Neural progenitor cell (in vitro differentiated cells): ENCODE results near the gene MTHFR. TPM values are rescaled to one million over a fixed set of nuclear protein-coding genes. Genes with fewer than 3 reads are reported as not detected.
A peak's percentile ranks its signal among the peaks of the same experiment; 100 is the strongest.

ENCODE experiments used
- DNase-seq: peaks from one replicate; pipeline ENCODE4 v3.0.0-alpha.2; 2016; ENCODE audit warnings: low spot score
- H2AFZ ChIP-seq: fragments of 200-600 bp; sonication (generic); replicated peaks from 2 replicates; pipeline ENCODE4 v1.6.1; 2016; ENCODE audit warnings: antibody characterized with exemption
- H3F3A ChIP-seq: fragments of 200-600 bp; sonication (generic); 2 replicates; pipeline ENCODE4 v1.6.1; 2016; ENCODE audit warnings: antibody characterized with exemption, low read depth
- H3K27ac ChIP-seq: fragments of 200-600 bp; sonication (generic); 2 replicates; pipeline ENCODE4 v1.5.1; 2016; ENCODE audit warnings: mild to moderate bottlenecking
- H3K27me3 ChIP-seq: fragments of 200-600 bp; sonication (generic); 2 replicates; pipeline ENCODE4 v1.6.1; 2016; ENCODE audit warnings: mild to moderate bottlenecking, moderate library complexity
- H3K36me3 ChIP-seq: fragments of 200-600 bp; sonication (generic); 2 replicates; pipeline ENCODE4 v1.5.1; 2016
- H3K4me1 ChIP-seq: fragments of 200-600 bp; sonication (generic); 2 replicates; pipeline ENCODE4 v1.6.1; 2016; ENCODE audit warnings: mixed run types
- H3K4me2 ChIP-seq: fragments of 200-600 bp; sonication (generic); 2 replicates; pipeline ENCODE4 v1.6.1; 2016
- H3K4me3 ChIP-seq: fragments of 200-600 bp; sonication (generic); 2 replicates; pipeline ENCODE4 v1.5.1; 2016
- H3K79me2 ChIP-seq: fragments of 200-600 bp; sonication (generic); 2 replicates; pipeline ENCODE4 v1.6.1; 2016; ENCODE audit warnings: low read depth
- H3K9ac ChIP-seq: fragments of 200-600 bp; sonication (generic); 2 replicates; pipeline ENCODE4 v1.6.1; 2016
- H3K9me3 ChIP-seq: fragments of 200-600 bp; sonication (generic); 2 replicates; pipeline ENCODE4 v1.5.1; 2016; ENCODE audit warnings: low read depth
- H4K20me1 ChIP-seq: fragments of 200-600 bp; sonication (generic); 2 replicates; pipeline ENCODE4 v1.6.1; 2016; ENCODE audit warnings: low read depth
- H3K27ac Mint-ChIP-seq: 3 replicates; pipeline ENCODE4 v1.8.0; 2021; ENCODE audit warnings: mixed read lengths
- H3K27me3 Mint-ChIP-seq: 2 replicates; pipeline ENCODE4 v1.8.0; 2022; ENCODE audit warnings: low read depth, mild to moderate bottlenecking, inconsistent platforms, moderate library complexity, mixed read lengths; ENCODE audit not compliant: insufficient read depth
- H3K36me3 Mint-ChIP-seq: 3 replicates; pipeline ENCODE4 v1.8.0; 2021; ENCODE audit warnings: mixed read lengths
- H3K4me1 Mint-ChIP-seq: 3 replicates; pipeline ENCODE4 v1.8.0; 2021; ENCODE audit warnings: mixed read lengths
- H3K4me3 Mint-ChIP-seq: 3 replicates; pipeline ENCODE4 v1.8.0; 2021; ENCODE audit warnings: mild to moderate bottlenecking, moderate library complexity, mixed read lengths
- H3K9me3 Mint-ChIP-seq: 3 replicates; pipeline ENCODE4 v1.8.0; 2020; ENCODE audit warnings: mixed read lengths
- CTCF ChIP-seq: fragments of 200-600 bp; sonication (generic); IDR thresholded peaks from 2 replicates; pipeline ENCODE4 v1.5.1; 2017; ENCODE audit warnings: antibody characterized with exemption, mild to moderate bottlenecking
- EZH2 ChIP-seq: fragments of 200-600 bp; sonication (generic); IDR thresholded peaks from 2 replicates; pipeline ENCODE4 v1.6.1; 2017; ENCODE audit warnings: antibody characterized with exemption, mild to moderate bottlenecking, moderate library complexity
- EZH2phosphoT487 ChIP-seq: fragments of 200-600 bp; sonication (generic); IDR thresholded peaks from 2 replicates; pipeline ENCODE4 v1.6.1; 2017; ENCODE audit warnings: antibody characterized with exemption
- total RNA-seq: library from RNA; depleted of rRNA; stranded (reverse); fragments of >200 nt; gene quantifications from 2 replicates; pipeline ENCODE4 v1.2.3, GENCODE V29; 2015; ENCODE audit warnings: low replicate concordance

Gene MTHFR
- total RNA-seq, 1 donor from 2014 or later: 7.0 TPM

- Histone ChIP-seq H3K36me3 (no peaks in the 10 kb centered on the region), H4K20me1 (no peaks in the 10 kb centered on the region), H3K4me2 (no peak overlapping the region), H3K27ac (no peak overlapping the region), H3F3A (peaks cover 4% of the 10 kb centered on the region), H3K4me3 (no peak overlapping the region), H3K4me1 (peaks cover 14% of the 10 kb centered on the region), H3K9me3 (no peaks in the 10 kb centered on the region), H3K79me2 (no peaks in the 10 kb centered on the region), H2AFZ (no peak overlapping the region), H3K9ac (no peak overlapping the region), H3K27me3 (no peaks in the 10 kb centered on the region)
- Mint-ChIP-seq H3K9me3 (peaks cover 3% of the 10 kb centered on the region), H3K4me1 (peaks cover 31% of the 10 kb centered on the region), H3K36me3 (peaks cover 7% of the 10 kb centered on the region), H3K27me3 (peaks cover 8% of the 10 kb centered on the region), H3K4me3 (no peak overlapping the region), H3K27ac (no peak overlapping the region)
- no peak for DNase-seq
- TF ChIP-seq EZH2: no peak
- TF ChIP-seq CTCF: no peak
- TF ChIP-seq EZH2phosphoT487: no peak
These were observed 54.7 kb downstream of the MTHFR start for GRCh38 chr1:11751087-11751486.

GRCh38 chr1:11749996-11750395, 55.8 kb downstream of the MTHFR start:
- TF ChIP-seq CTCF (no peak), EZH2phosphoT487 (no peak)
- Histone ChIP-seq H4K20me1 (no peaks in the 10 kb centered on the region), H3K27ac (no peak overlapping the region), H3K4me1 (peaks cover 14% of the 10 kb centered on the region), H3F3A (peaks cover 4% of the 10 kb centered on the region), H3K36me3 (no peaks in the 10 kb centered on the region), H3K4me2 (no peak overlapping the region), H3K4me3 (no peak overlapping the region), H3K27me3 (no peaks in the 10 kb centered on the region), H2AFZ (no peak overlapping the region), H3K79me2 (no peaks in the 10 kb centered on the region), H3K9ac (no peak overlapping the region), H3K9me3 (no peaks in the 10 kb centered on the region)
- peaks cover 7% of the 10 kb centered on the region for H3K36me3 Mint-ChIP-seq
- peak; percentile 0 for DNase-seq
- no peak overlapping the region for H3K4me3 Mint-ChIP-seq
- no peak overlapping the region for H3K27ac Mint-ChIP-seq
- peaks cover 31% of the 10 kb centered on the region for H3K4me1 Mint-ChIP-seq
- H3K9me3 Mint-ChIP-seq: no peaks in the 10 kb centered on the region
- peaks cover 5% of the 10 kb centered on the region for H3K27me3 Mint-ChIP-seq

GRCh38 chr1:11749203-11749689, 56.5 kb downstream of the MTHFR start:
- peak; percentile 45 for TF ChIP-seq CTCF
- TF ChIP-seq EZH2: no peak
- TF ChIP-seq EZH2phosphoT487: no peak
- peak; percentile 49 for DNase-seq

More at GRCh38 chr1:11749203-11749689, 56.5 kb downstream of the MTHFR start:
- Histone ChIP-seq H3F3A (peaks cover 4% of the 10 kb centered on the region), H3K36me3 (no peaks in the 10 kb centered on the region), H4K20me1 (no peaks in the 10 kb centered on the region), H3K9ac (no peak overlapping the region), H3K9me3 (no peaks in the 10 kb centered on the region), H3K27me3 (no peaks in the 10 kb centered on the region), H3K4me3 (no peak overlapping the region), H3K27ac (no peak overlapping the region), H2AFZ (no peak overlapping the region), H3K4me2 (no peak overlapping the region), H3K79me2 (no peaks in the 10 kb centered on the region), H3K4me1 (peaks cover 14% of the 10 kb centered on the region)
- Mint-ChIP-seq H3K4me3 (no peak overlapping the region), H3K27me3 (peaks cover 3% of the 10 kb centered on the region), H3K36me3 (peaks cover 7% of the 10 kb centered on the region), H3K27ac (no peak overlapping the region), H3K9me3 (no peaks in the 10 kb centered on the region), H3K4me1 (peaks cover 27% of the 10 kb centered on the region)
